Activated B cell treated with CpG ODN at 0.5 μM for 24 hours (primary cell): Measurements from ENCODE around the gene CCL11. TPM values are rescaled to one million over a fixed set of nuclear protein-coding genes. Genes with fewer than 3 reads are reported as not detected.
"Not testable (repeated sequence)": the region's sequence is repeated elsewhere in the genome, so short reads cannot be mapped to it uniquely, and the experiment has no call there.

ENCODE experiments used
- ATAC-seq: fragments of 200-7000 bp; cut with Tn5 transposase; one replicate; pipeline ENCODE4 v1.10.0; 2021; ENCODE audit warnings: low read depth, mild to moderate bottlenecking, moderate library complexity
- CTCF ChIA-PET: fragments of 350-600 bp; sonication (Branson Sonifier 250); formaldehyde crosslinking; loops from one replicate; lab custom pipeline; 2021; ENCODE audit warnings: antibody characterized with exemption; lab: Charles Lee
- POLR2A ChIA-PET: fragments of 350-600 bp; sonication (Branson Sonifier 250); formaldehyde crosslinking; loops from one replicate; lab custom pipeline; 2021; ENCODE audit warnings: antibody characterized with exemption; lab: Charles Lee
- DNase-seq: peaks from one replicate; pipeline ENCODE4 v3.0.0; 2022
- H3K27ac Mint-ChIP-seq: one replicate; pipeline ENCODE4 v1.8.0; 2020; ENCODE audit warnings: mixed read lengths
- H3K27me3 Mint-ChIP-seq: one replicate; pipeline ENCODE4 v1.8.0; 2021; ENCODE audit warnings: mixed read lengths
- H3K36me3 Mint-ChIP-seq: one replicate; pipeline ENCODE4 v1.8.0; 2021; ENCODE audit warnings: low read depth, mixed read lengths
- H3K4me1 Mint-ChIP-seq: one replicate; pipeline ENCODE4 v1.8.0; 2021; ENCODE audit warnings: mixed read lengths
- H3K4me3 Mint-ChIP-seq: one replicate; pipeline ENCODE4 v1.8.0; 2020; ENCODE audit warnings: mild to moderate bottlenecking, mixed read lengths
- H3K9me3 Mint-ChIP-seq: one replicate; pipeline ENCODE4 v1.8.0; 2020; ENCODE audit warnings: mixed read lengths
- CTCF ChIP-seq: fragments of 200-600 bp; IDR thresholded peaks from one replicate; pipeline ENCODE4 v1.8.0; 2022; ENCODE audit warnings: antibody characterized with exemption, mild to moderate bottlenecking
- intact Hi-C: fragments of 100-400 bp; cut with micrococcal nuclease; formaldehyde crosslinking; loops from one replicate; pipeline ENCODE4 v1.15.1; 2024
- total RNA-seq: library from RNA; stranded (reverse); gene quantifications from 2 replicates; pipeline ENCODE4 v1.2.3, GENCODE V29; 2022

Gene CCL11
- total RNA-seq, 1 donor from 2014 or later = not detected

DNA sequence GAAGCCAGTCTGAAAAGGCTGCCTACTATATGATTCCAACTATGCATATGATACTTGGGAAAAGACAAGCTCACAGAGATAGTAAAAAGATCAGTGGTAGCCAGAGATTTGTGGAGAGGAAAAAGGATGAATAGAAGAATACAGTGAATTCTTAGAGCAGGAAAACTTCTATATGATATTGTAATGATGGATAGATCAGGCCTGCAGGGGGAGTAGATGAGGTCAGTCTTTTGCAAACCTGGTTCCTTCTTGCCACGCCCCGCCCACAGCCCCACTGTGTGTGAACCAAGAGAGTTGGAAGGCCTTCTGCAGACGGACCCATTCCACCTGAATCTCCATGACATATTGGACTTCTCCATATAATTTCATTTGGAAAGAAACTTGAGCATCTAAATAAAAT is 32.9 kb downstream of the CCL11 start:
- DNase-seq = no peak
- intact Hi-C loops = no loop called here
- Mint-ChIP-seq H3K27ac (no peak overlapping the region), H3K36me3 (no peaks in the 10 kb centered on the region), H3K27me3 (peaks cover 10% of the 10 kb centered on the region), H3K9me3 (no peaks in the 10 kb centered on the region), H3K4me1 (peaks cover 3% of the 10 kb centered on the region), H3K4me3 (no peak overlapping the region)
- no peak for TF ChIP-seq CTCF
- POLR2A ChIA-PET = no interaction called here
- ATAC-seq = no peak
- CTCF ChIA-PET = interaction anchor here (0.6 kb wide), 1 partner anchor 31 kb away, joined by 4 read pairs; no protein-coding TSS in a partner anchor

DNA sequence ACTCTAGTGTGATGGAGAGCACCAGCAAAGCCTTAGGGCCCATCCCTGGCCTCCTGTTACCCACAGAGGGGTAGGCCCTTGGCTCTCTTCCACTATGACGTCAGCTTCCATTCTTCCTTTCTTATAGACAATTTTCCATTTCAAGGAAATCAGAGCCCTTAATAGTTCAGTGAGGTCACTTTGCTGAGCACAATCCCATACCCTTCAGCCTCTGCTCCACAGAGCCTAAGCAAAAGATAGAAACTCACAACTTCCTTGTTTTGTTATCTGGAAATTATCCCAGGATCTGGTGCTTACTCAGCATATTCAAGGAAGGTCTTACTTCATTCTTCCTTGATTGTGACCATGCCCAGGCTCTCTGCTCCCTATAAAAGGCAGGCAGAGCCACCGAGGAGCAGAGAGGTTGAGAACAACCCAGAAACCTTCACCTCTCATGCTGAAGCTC is 33.5 kb downstream of the CCL11 start, which contains the start of gene CCL8:
Gene CCL8 (plus strand): TSS at position 397 of the 445 bp plus-strand sequence. CDS start 67 bp downstream, outside the sequence.
- DNase-seq (no peak), ATAC-seq (no peak)
- no peak for TF ChIP-seq CTCF
- H3K36me3 Mint-ChIP-seq = no peaks in the 10 kb centered on the region
- H3K27ac Mint-ChIP-seq = no peak within 1 kb of the TSS
- ChIA-PET POLR2A (no interaction called here), CTCF (interaction anchor here (0.6 kb wide), 1 partner anchor 31 kb away, joined by 4 read pairs; no protein-coding TSS in a partner anchor)
- H3K4me1 Mint-ChIP-seq = peaks cover under 1% of the 10 kb centered on the region
- H3K27me3 Mint-ChIP-seq = peaks cover 10% of the 10 kb centered on the region
- H3K9me3 Mint-ChIP-seq = peaks cover 4% of the 10 kb centered on the region
- H3K4me3 Mint-ChIP-seq = no peak within 1 kb of the TSS
- intact Hi-C loops = no loop called here

GRCh38 chr17:34321964-34322363 is 36.4 kb downstream of the CCL11 start:
- Mint-ChIP-seq H3K4me1 (no peaks in the 10 kb centered on the region), H3K9me3 (peaks cover 11% of the 10 kb centered on the region), H3K27ac (no peak overlapping the region), H3K4me3 (no peak overlapping the region), H3K36me3 (no peaks in the 10 kb centered on the region), H3K27me3 (peaks cover 17% of the 10 kb centered on the region)
- DNase-seq (no peak), ATAC-seq (no peak)
- TF ChIP-seq CTCF = no peak
- ChIA-PET CTCF (no interaction called here), POLR2A (no interaction called here)
- intact Hi-C loops = no loop called here

DNA sequence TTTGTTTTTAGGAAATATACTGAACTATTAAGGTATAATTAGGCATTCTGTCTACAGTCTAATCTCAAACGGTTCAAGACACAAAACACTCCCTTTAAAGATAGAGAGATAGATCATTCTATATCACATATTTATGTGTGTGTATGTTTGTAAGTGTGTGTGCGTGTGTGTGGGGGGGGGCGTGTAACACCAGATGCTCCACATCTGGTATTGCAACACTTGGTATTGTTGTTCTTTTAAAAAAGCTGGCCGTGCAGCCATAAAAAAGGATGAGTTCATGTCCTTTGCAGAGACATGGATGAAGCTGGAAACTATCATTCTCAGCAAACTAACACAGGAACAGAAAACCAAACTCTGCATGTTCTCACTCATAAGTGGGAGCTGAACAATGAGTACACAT is 42.0 kb downstream of the CCL11 start:
- H3K4me3 Mint-ChIP-seq, H3K4me1 Mint-ChIP-seq, POLR2A ChIA-PET, H3K27ac Mint-ChIP-seq, H3K36me3 Mint-ChIP-seq, intact Hi-C loops, CTCF ChIA-PET, DNase-seq, ATAC-seq: not testable (repeated sequence)
- Mint-ChIP-seq H3K27me3 (peaks cover 27% of the 10 kb centered on the region), H3K9me3 (peaks cover 11% of the 10 kb centered on the region)

- DNase-seq (no peak), ATAC-seq (no peak)
- H3K36me3 Mint-ChIP-seq = no peaks in the 10 kb centered on the region
- H3K4me1 Mint-ChIP-seq = peaks cover 7% of the 10 kb centered on the region
- H3K27me3 Mint-ChIP-seq = peaks cover 46% of the 10 kb centered on the region
- CTCF ChIA-PET = no interaction called here
- intact Hi-C loops = no loop called here
- POLR2A ChIA-PET = interaction anchor here (0.6 kb wide), 1 partner anchor 1264 kb away, joined by 4 read pairs; no protein-coding TSS in a partner anchor
- H3K4me3 Mint-ChIP-seq = no peak overlapping the region
- TF ChIP-seq CTCF = no peak
- H3K27ac Mint-ChIP-seq = no peak overlapping the region
- H3K9me3 Mint-ChIP-seq = peaks cover 10% of the 10 kb centered on the region
Observed at GRCh38 chr17:34337701-34338100, 52.2 kb downstream of the CCL11 start.

Other genes starting within 250 kb of the CCL11 start
- 1.5 and 2.1 TPM in 2 replicates for gene CCL2, start 30.5 kb upstream of the CCL11 start, total RNA-seq
- gene CCL7, start 15.5 kb upstream of the CCL11 start, total RNA-seq = not detected in 2 replicates
- gene CCL8, start 33.7 kb downstream of the CCL11 start, total RNA-seq = not detected in 2 replicates
- not detected in 2 replicates for gene CCL13, start 70.7 kb downstream of the CCL11 start, total RNA-seq
- not detected in 2 replicates for gene CCL1, start 77.5 kb downstream of the CCL11 start, total RNA-seq